Prostate gland (tissue), 2 donors: Measurements from ENCODE around the gene CDH26. TPM values are rescaled to one million over a fixed set of nuclear protein-coding genes. Genes with fewer than 3 reads are reported as not detected.

ENCODE experiments used
- DNase-seq: peaks from one replicate; pipeline ENCODE4 v3.0.0-alpha.2; 2019; ENCODE audit warnings: low spot score
- H3K27ac ChIP-seq, 2 donors: fragments of 200-600 bp; sonication (generic); 2 replicates each; pipeline ENCODE4 v1.5.1; 2017 to 2019
- H3K27me3 ChIP-seq: fragments of 200-600 bp; sonication (generic); replicated peaks from 2 replicates; pipeline ENCODE4 v1.5.1; 2019; ENCODE audit not compliant: insufficient read depth
- H3K36me3 ChIP-seq, 2 donors: fragments of 200-600 bp; sonication (generic); 1 replicate in 1 of 2; 2 replicates in 1 of 2; pipeline versions ENCODE4 v1.5.1 to v1.8.1; 2017 to 2019
- H3K4me1 ChIP-seq: fragments of 200-600 bp; sonication (generic); replicated peaks from 2 replicates; pipeline ENCODE4 v1.5.1; 2019
- H3K4me3 ChIP-seq, 2 donors: fragments of 200-600 bp; sonication (generic); 2 replicates each; pipeline ENCODE4 v1.5.1; 2017 to 2019
- H3K9me3 ChIP-seq: fragments of 200-600 bp; sonication (generic); 2 replicates; pipeline ENCODE4 v1.5.1; 2017
- POLR2A ChIP-seq: fragments of 450-650 bp; IDR thresholded peaks from one replicate; pipeline ENCODE4 v1.6.1; 2016; ENCODE audit warnings: antibody characterized with exemption, mild to moderate bottlenecking
- POLR2AphosphoS5 ChIP-seq: sonication (generic); formaldehyde crosslinking; IDR thresholded peaks from one replicate; pipeline ENCODE4 v1.6.1; 2017; ENCODE audit warnings: antibody characterized with exemption
- WGBS: methylation state at CpG from one replicate; pipeline ENCODE4 v1.1.5; 2018; 5-methylcytosine and 5-hydroxymethylcytosine counted together
- intact Hi-C: fragments of 100-400 bp; cut with DNase I; formaldehyde crosslinking; loops from one replicate; pipeline ENCODE4 v1.14.2; 2022
- total RNA-seq, 2 donors: library from RNA; depleted of rRNA; stranded (reverse); fragments of >200 nt; gene quantifications; one replicate each; pipeline ENCODE4 v1.1.0, GENCODE V29; 2016
- TF ChIP-seq, protein P1 (sequence below), 4 experiments: fragments of 200-600 bp in 2 of 4; fragments of 450-650 bp in 2 of 4; sonication (generic) in 2 of 4; IDR thresholded peaks; 1 replicate in 3 of 4; 2 replicates in 1 of 4; pipeline ENCODE4 v1.5.1; 2016 to 2019; ENCODE audit warnings: antibody characterized with exemption in 4 of 4, mild to moderate bottlenecking in 2 of 4, moderate library complexity in 2 of 4

CDH26 gene
- total RNA-seq, 2 donors from 2014 or later = 11.0 to 30.6 TPM

DNA sequence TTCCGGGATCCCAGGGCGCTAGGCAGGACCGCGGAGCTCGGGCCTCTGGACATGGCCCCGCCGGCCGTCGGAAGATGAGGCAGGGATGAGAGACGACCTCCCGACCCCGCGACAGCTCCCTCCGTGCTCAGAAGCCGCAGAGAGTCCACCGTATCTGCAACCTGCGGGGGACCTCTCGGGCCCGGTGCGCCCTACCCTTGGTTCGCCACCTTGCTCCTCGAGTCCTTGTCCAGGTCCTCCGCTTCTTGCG lies 18.4 kb upstream of the CDH26 start:
- DNase-seq = no peak
- H3K27me3 ChIP-seq = no peaks in the 10 kb centered on the region
- H3K36me3 ChIP-seq = peaks cover 0 to 5% of the 10 kb centered on the region in 2 donors
- intact Hi-C loops = loop anchor here (10.0 kb wide), 1 partner anchor 115 kb away; no protein-coding TSS in a partner anchor
- peak overlapping the region; percentile 92 to 96 for H3K27ac ChIP-seq
- WGBS = under 1% methylated on average over 24 of the region's 24 CpGs
- TF ChIP-seq POLR2AphosphoS5 = no peak
- TF ChIP-seq, protein P1, sequence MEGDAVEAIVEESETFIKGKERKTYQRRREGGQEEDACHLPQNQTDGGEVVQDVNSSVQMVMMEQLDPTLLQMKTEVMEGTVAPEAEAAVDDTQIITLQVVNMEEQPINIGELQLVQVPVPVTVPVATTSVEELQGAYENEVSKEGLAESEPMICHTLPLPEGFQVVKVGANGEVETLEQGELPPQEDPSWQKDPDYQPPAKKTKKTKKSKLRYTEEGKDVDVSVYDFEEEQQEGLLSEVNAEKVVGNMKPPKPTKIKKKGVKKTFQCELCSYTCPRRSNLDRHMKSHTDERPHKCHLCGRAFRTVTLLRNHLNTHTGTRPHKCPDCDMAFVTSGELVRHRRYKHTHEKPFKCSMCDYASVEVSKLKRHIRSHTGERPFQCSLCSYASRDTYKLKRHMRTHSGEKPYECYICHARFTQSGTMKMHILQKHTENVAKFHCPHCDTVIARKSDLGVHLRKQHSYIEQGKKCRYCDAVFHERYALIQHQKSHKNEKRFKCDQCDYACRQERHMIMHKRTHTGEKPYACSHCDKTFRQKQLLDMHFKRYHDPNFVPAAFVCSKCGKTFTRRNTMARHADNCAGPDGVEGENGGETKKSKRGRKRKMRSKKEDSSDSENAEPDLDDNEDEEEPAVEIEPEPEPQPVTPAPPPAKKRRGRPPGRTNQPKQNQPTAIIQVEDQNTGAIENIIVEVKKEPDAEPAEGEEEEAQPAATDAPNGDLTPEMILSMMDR (IDR thresholded peaks at IDR 0.05) = no peak
- TF ChIP-seq POLR2A = no peak
- H3K4me1 ChIP-seq = peaks cover 24% of the 10 kb centered on the region
- peak overlapping the region; percentile 60 to 78 for H3K4me3 ChIP-seq
- H3K9me3 ChIP-seq = no peaks in the 10 kb centered on the region

DNA sequence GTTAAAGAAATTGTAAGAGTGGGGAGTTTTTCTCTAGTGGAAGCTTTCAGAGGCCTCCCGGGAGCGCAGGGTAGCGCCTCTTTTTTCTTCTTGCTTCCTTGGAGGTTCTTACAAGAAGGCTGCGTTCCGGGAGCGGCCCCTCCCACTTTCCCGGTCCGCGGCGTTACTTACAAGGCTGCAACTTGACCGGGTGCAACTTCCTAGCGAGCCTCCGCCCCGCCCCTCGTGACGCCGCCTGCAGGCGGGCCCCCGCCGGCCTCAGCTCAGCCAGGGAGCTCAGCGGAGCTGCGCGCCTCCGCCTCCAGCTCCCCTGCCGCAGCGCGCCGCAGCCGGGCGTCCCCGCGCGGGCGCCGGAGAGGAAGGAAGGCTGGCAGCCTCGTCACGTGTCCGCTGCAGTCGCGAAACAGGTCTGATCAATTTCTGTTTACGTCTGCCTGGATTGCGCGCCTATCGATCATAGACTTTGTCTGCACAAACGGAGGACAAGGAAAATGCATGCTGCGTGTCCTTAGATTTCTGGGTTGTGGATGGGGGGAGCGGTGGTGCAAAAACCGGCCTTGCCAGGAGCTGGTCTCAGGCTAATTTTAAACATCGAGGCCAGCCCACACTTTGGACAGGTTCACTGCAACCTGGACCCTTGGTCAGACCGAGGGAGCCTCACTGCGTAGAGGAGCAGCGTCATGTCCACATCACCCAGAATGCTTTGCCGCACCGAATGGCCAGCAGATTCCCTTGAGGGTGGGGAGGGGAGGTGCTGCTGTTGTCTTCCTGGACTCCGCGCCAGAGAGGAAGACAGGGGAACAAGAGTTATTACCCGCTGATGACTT lies 17.9 kb upstream of the CDH26 start, which contains the start of the genes FAM217B and PPP1R3D:
Gene FAM217B (plus strand): TSS at position 261 of the 827 bp plus-strand sequence. CDS start 3,555 bp downstream, outside the sequence.
Gene PPP1R3D (minus strand): TSS at position 177 of the 827 bp plus-strand sequence. CDS start 374 bp downstream, outside the sequence.
- DNase-seq = peak; percentile 100
- intact Hi-C loops = loop anchor here (10.0 kb wide), 1 partner anchor 114 kb away; no protein-coding TSS in a partner anchor
- under 1% methylated on average over 56 of the region's 57 CpGs for WGBS
- TF ChIP-seq POLR2AphosphoS5 = peak; percentile 92
- TF ChIP-seq POLR2A = peak; percentile 91
- TF ChIP-seq, protein P1 (IDR thresholded peaks at IDR 0.05) = peak; percentile 13 to 53 (median 23)
- Histone ChIP-seq H3K27ac (peak within 1 kb of the TSS; percentile 92 to 96), H3K4me1 (peaks cover 24% of the 10 kb centered on the region), H3K9me3 (no peaks in the 10 kb centered on the region), H3K27me3 (no peaks in the 10 kb centered on the region), H3K36me3 (peaks cover 0 to 6% of the 10 kb centered on the region in 2 donors), H3K4me3 (peak within 1 kb of the TSS; percentile 60 to 78)

DNA sequence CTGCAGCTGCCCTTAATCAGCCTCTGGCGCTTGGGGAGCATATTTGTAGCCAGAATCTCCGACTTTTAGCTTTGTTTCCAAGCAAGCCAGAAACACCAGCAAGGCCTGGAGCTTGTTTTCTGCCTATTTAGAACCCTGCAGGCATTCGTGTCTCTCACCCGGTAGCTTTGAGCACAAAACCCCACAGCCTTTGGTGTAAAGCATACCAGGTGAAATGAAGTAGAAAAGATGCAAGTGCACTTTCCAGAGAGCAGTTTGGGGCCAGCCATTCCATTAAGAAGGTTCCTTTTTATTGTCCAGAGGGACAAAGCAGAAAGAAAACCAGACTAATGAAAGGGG lies 17.3 kb upstream of the CDH26 start:
- H3K4me3 ChIP-seq = peak overlapping the region; percentile 60 to 78
- no peaks in the 10 kb centered on the region for H3K9me3 ChIP-seq
- peaks cover 0 to 6% of the 10 kb centered on the region in 2 donors for H3K36me3 ChIP-seq
- peaks cover 25% of the 10 kb centered on the region for H3K4me1 ChIP-seq
- TF ChIP-seq POLR2AphosphoS5 = no peak
- peak overlapping the region; percentile 92 to 96 for H3K27ac ChIP-seq
- WGBS = 0% methylated on average over 4 of the region's 4 CpGs
- no peak for DNase-seq
- H3K27me3 ChIP-seq = no peaks in the 10 kb centered on the region
- intact Hi-C loops = loop anchor here (10.0 kb wide), 1 partner anchor 114 kb away; no protein-coding TSS in a partner anchor

DNA sequence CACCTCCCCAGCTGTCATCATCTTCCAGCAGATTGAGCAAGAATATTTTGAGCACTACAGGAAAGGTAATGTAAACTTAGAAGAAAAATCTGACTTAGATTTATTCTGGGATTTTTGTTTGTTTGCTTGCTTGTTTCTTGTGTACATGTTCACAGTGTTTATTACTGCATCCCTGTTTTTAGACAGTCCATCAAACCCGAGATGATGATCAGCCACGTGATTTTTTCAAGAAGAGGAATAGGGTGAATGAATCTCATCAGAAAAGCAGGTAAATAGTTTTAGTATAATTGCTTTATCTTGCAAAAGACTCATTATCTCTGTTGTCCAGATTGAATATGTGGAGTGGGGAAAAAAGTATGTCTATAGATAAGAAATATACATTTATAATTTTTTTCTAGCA lies 16.0 kb upstream of the CDH26 start:
- Histone ChIP-seq H3K4me1 (peaks cover 31% of the 10 kb centered on the region), H3K9me3 (no peaks in the 10 kb centered on the region), H3K4me3 (no peak overlapping the region), H3K27me3 (no peaks in the 10 kb centered on the region), H3K27ac (peak overlapping the region; percentile 92 to 96), H3K36me3 (peaks cover 0 to 6% of the 10 kb centered on the region in 2 donors)
- no peak for DNase-seq
- no peak for TF ChIP-seq POLR2A
- TF ChIP-seq, protein P1 (IDR thresholded peaks at IDR 0.05) = no peak
- TF ChIP-seq POLR2AphosphoS5 = no peak
- intact Hi-C loops = loop anchor here (10.0 kb wide), 1 partner anchor 113 kb away; no protein-coding TSS in a partner anchor
- 74% methylated on average over 2 of the region's 2 CpGs for WGBS

DNA sequence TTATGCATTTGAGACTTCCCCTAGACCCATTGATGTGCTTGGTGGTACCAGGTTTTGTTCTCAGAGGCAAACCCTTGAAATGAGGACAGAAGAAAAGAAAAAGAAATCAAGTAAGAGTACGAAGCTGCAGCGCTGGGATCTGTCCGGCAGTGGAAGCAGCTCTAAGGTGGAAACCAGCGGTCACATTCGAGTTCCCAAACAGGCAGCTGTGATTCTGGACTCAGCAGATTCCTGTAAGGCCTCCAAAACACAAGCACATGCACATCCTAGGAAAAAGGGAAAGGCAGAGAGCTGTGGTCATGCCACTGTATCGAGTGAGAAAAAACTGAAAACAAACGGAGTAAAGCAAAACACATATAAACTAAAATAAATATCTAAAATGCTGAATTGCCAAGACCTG lies 13.5 kb upstream of the CDH26 start:
- peaks cover 0 to 6% of the 10 kb centered on the region in 2 donors for H3K36me3 ChIP-seq
- DNase-seq = no peak
- no peak overlapping the region for H3K4me3 ChIP-seq
- TF ChIP-seq POLR2AphosphoS5 = no peak
- TF ChIP-seq, protein P1 (IDR thresholded peaks at IDR 0.05) = no peak
- no peak for TF ChIP-seq POLR2A
- H3K9me3 ChIP-seq = no peaks in the 10 kb centered on the region
- intact Hi-C loops = loop anchor here (10.0 kb wide), 1 partner anchor 110 kb away; no protein-coding TSS in a partner anchor
- WGBS = 85% methylated on average over 7 of the region's 7 CpGs
- peaks cover 20% of the 10 kb centered on the region for H3K4me1 ChIP-seq
- no peaks in the 10 kb centered on the region for H3K27me3 ChIP-seq
- H3K27ac ChIP-seq = no peak overlapping the region
